ENCODE measurements around the gene BRD4. TPM values are rescaled to one million over a fixed set of nuclear protein-coding genes. Genes with fewer than 3 reads are reported as not detected.

The BRD4 gene
- polyA plus RNA-seq, 2 of the 4 experiments (the other 2 are of a cell fraction) = 8.3 to 22.5 TPM

DNA sequence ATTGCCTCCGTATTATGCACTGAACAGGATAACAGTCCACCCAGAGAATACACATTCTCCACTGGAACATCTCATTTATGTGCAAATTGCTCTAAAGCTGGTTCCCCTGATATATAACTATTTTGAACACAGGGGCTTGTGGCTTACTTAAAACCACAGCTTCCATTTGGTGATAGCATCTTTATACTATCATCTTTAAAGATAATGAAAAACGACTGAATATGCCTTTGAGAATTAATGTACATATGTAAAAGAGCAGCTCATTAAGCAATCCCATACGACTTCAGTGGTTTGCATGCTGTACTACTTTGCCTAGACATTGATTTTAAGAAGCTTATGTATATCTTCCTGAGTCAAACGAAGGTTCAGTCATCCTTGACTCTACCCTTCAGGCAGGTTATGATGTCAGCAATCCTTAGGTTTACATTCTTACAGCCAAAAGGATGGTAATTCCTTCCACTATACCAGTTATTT lies 40.8 kb downstream of the BRD4 start:
- ATAC-seq (no peak), FAIRE-seq (no peak), DNase-seq (ENCODE audit: low read depth in 1 of 2, low spot score in 1 of 2) (no peak)
- WGBS (ENCODE audit: missing lambda C conversion rate) = 57% methylated on average over 4 of the region's 4 CpGs
- peaks cover 74% of the 10 kb centered on the region for H3K4me1 ChIP-seq
- ChIA-PET POLR2A (no interaction called here), CTCF (interaction anchor here (0.5 to 1.0 kb wide), 2 partner anchors 19 to 70 kb away, joined by 3 to 4 read pairs; no protein-coding TSS in a partner anchor)
- H3K27ac ChIP-seq = peak overlapping the region in 1 of 2 experiments; percentile 49; a peak in 2 of 6 replicates
- TF ChIP-seq, protein P1, sequence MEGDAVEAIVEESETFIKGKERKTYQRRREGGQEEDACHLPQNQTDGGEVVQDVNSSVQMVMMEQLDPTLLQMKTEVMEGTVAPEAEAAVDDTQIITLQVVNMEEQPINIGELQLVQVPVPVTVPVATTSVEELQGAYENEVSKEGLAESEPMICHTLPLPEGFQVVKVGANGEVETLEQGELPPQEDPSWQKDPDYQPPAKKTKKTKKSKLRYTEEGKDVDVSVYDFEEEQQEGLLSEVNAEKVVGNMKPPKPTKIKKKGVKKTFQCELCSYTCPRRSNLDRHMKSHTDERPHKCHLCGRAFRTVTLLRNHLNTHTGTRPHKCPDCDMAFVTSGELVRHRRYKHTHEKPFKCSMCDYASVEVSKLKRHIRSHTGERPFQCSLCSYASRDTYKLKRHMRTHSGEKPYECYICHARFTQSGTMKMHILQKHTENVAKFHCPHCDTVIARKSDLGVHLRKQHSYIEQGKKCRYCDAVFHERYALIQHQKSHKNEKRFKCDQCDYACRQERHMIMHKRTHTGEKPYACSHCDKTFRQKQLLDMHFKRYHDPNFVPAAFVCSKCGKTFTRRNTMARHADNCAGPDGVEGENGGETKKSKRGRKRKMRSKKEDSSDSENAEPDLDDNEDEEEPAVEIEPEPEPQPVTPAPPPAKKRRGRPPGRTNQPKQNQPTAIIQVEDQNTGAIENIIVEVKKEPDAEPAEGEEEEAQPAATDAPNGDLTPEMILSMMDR (IDR thresholded peaks at IDR 0.05) = no peak
- TF ChIP-seq POLR2A (IDR thresholded peaks at IDR 0.05; ENCODE audit: low read length) = no peak
- TF ChIP-seq ZFP36 (IDR thresholded peaks at IDR 0.05; ENCODE audit: borderline replicate concordance, partially characterized antibody) = no peak
- no peak for TF ChIP-seq SMC3 (IDR thresholded peaks at IDR 0.05)
- no peak for TF ChIP-seq CBX2 (IDR thresholded peaks at IDR 0.05; ENCODE audit: borderline replicate concordance, low read depth)
- TF ChIP-seq KDM5A (IDR thresholded peaks at IDR 0.05) = no peak
- no peak for TF ChIP-seq RFX5 (IDR thresholded peaks at IDR 0.05)
- no peak for TF ChIP-seq NFE2L2 (conservative IDR thresholded peaks at IDR 0.05; ENCODE audit: low read length)
- TF ChIP-seq, protein P2, sequence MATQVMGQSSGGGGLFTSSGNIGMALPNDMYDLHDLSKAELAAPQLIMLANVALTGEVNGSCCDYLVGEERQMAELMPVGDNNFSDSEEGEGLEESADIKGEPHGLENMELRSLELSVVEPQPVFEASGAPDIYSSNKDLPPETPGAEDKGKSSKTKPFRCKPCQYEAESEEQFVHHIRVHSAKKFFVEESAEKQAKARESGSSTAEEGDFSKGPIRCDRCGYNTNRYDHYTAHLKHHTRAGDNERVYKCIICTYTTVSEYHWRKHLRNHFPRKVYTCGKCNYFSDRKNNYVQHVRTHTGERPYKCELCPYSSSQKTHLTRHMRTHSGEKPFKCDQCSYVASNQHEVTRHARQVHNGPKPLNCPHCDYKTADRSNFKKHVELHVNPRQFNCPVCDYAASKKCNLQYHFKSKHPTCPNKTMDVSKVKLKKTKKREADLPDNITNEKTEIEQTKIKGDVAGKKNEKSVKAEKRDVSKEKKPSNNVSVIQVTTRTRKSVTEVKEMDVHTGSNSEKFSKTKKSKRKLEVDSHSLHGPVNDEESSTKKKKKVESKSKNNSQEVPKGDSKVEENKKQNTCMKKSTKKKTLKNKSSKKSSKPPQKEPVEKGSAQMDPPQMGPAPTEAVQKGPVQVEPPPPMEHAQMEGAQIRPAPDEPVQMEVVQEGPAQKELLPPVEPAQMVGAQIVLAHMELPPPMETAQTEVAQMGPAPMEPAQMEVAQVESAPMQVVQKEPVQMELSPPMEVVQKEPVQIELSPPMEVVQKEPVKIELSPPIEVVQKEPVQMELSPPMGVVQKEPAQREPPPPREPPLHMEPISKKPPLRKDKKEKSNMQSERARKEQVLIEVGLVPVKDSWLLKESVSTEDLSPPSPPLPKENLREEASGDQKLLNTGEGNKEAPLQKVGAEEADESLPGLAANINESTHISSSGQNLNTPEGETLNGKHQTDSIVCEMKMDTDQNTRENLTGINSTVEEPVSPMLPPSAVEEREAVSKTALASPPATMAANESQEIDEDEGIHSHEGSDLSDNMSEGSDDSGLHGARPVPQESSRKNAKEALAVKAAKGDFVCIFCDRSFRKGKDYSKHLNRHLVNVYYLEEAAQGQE (IDR thresholded peaks at IDR 0.05) = no peak
- TF ChIP-seq CHD4 (IDR thresholded peaks at IDR 0.05; ENCODE audit: borderline replicate concordance) = no peak
- TF ChIP-seq, protein P3, sequence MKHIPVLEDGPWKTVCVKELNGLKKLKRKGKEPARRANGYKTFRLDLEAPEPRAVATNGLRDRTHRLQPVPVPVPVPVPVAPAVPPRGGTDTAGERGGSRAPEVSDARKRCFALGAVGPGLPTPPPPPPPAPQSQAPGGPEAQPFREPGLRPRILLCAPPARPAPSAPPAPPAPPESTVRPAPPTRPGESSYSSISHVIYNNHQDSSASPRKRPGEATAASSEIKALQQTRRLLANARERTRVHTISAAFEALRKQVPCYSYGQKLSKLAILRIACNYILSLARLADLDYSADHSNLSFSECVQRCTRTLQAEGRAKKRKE (CRISPR knock-in tag; IDR thresholded peaks at IDR 0.05; ENCODE audit: low read depth) = no peak
- TF ChIP-seq KDM1A (IDR thresholded peaks at IDR 0.05; ENCODE audit: low read depth) = no peak
- TF ChIP-seq, protein P4, sequence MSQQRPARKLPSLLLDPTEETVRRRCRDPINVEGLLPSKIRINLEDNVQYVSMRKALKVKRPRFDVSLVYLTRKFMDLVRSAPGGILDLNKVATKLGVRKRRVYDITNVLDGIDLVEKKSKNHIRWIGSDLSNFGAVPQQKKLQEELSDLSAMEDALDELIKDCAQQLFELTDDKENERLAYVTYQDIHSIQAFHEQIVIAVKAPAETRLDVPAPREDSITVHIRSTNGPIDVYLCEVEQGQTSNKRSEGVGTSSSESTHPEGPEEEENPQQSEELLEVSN (IDR thresholded peaks at IDR 0.05; ENCODE audit: borderline replicate concordance, low read depth) = no peak
- TF ChIP-seq PHF8 (IDR thresholded peaks at IDR 0.05; ENCODE audit: borderline replicate concordance, low read depth) = no peak
- no peak for TF ChIP-seq FOSL2 (IDR thresholded peaks at IDR 0.05)
- TF ChIP-seq FOSL2 (CRISPR knock-in tag; IDR thresholded peaks at IDR 0.05) = no peak
- no peak for TF ChIP-seq HOXB13 (CRISPR knock-in tag; IDR thresholded peaks at IDR 0.05; ENCODE audit: low read depth)
- no peak for TF ChIP-seq MAFK (IDR thresholded peaks at IDR 0.05; ENCODE audit: partially characterized antibody)
- TF ChIP-seq ESRRA (IDR thresholded peaks at IDR 0.05; ENCODE audit: borderline replicate concordance, low read length) = no peak
- TF ChIP-seq JUN (IDR thresholded peaks at IDR 0.05) = no peak
- no peak overlapping the region for H3K4me3 ChIP-seq
- H3K9me3 ChIP-seq = no peaks in the 10 kb centered on the region
- 0 out of 3 replicates have a peak overlapping the region, but pooled peaks have one; percentile 4 for H3K4me2 ChIP-seq

DNA sequence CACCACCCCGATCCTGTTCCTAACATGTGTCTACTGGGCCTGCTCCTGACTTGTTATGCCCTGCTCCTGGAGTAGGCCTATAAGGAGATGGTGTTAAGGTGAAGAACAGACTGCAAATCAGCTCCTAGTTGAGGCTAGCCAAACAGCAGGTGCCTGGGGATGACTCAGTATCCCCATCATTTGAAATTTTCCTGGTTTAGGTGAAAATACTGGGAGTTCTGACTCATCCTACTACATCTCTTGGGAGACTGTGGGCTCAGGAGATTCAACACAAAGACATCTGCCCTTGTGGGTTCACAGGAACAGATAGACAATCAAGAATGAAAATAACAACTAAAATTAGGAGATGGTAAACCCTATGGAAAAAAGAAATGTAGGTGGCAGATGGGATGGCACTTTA lies 41.2 kb downstream of the BRD4 start:
- 0 out of 3 replicates have a peak overlapping the region, but pooled peaks have one; percentile 4 for H3K4me2 ChIP-seq
- TF ChIP-seq GATA3 (IDR thresholded peaks at IDR 0.05; ENCODE audit: borderline replicate concordance) = no peak
- TF ChIP-seq CEBPB (IDR thresholded peaks at IDR 0.05) = no peak
- TF ChIP-seq, protein P5, sequence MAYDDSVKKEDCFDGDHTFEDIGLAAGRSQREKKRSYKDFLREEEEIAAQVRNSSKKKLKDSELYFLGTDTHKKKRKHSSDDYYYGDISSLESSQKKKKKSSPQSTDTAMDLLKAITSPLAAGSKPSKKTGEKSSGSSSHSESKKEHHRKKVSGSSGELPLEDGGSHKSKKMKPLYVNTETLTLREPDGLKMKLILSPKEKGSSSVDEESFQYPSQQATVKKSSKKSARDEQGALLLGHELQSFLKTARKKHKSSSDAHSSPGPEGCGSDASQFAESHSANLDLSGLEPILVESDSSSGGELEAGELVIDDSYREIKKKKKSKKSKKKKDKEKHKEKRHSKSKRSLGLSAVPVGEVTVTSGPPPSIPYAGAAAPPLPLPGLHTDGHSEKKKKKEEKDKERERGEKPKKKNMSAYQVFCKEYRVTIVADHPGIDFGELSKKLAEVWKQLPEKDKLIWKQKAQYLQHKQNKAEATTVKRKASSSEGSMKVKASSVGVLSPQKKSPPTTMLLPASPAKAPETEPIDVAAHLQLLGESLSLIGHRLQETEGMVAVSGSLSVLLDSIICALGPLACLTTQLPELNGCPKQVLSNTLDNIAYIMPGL (CRISPR knock-in tag; IDR thresholded peaks at IDR 0.05; ENCODE audit: borderline replicate concordance) = no peak
- TF ChIP-seq RAD21 (conservative IDR thresholded peaks at IDR 0.05 in 1 of 2, IDR thresholded peaks at IDR 0.05 in 1 of 2) = no peak
- no peak for TF ChIP-seq ZNF302 (CRISPR knock-in tag; IDR thresholded peaks at IDR 0.05)
- TF ChIP-seq, protein P4 (IDR thresholded peaks at IDR 0.05; ENCODE audit: borderline replicate concordance, low read depth) = no peak
- no peak for TF ChIP-seq CBX8 (IDR thresholded peaks at IDR 0.05)
- TF ChIP-seq PHF8 (IDR thresholded peaks at IDR 0.05; ENCODE audit: borderline replicate concordance, low read depth) = no peak
- no peak for TF ChIP-seq ZSCAN20 (CRISPR knock-in tag; IDR thresholded peaks at IDR 0.05)
- no peak for TF ChIP-seq RNF2 (IDR thresholded peaks at IDR 0.05; ENCODE audit: borderline replicate concordance, low read depth)
- no peak for TF ChIP-seq CBX2 (IDR thresholded peaks at IDR 0.05; ENCODE audit: borderline replicate concordance, low read depth)
- no peak for TF ChIP-seq FOSB (CRISPR knock-in tag; IDR thresholded peaks at IDR 0.05)

More for the DNA sequence above, 41.2 kb downstream of the BRD4 start:
- POLR2A ChIA-PET = no interaction called here
- ATAC-seq = no peak
- WGBS (ENCODE audit: missing lambda C conversion rate) = 100% methylated on average over 1 of the region's 1 CpG
- FAIRE-seq = no peak
- CTCF ChIA-PET = interaction anchor here (1.0 kb wide), 1 partner anchor 19 kb away, joined by 3 read pairs; no protein-coding TSS in a partner anchor
- H3K27ac ChIP-seq = peak overlapping the region in 1 of 2 experiments; percentile 49; a peak in 2 of 6 replicates
- H3K4me1 ChIP-seq = peaks cover 74% of the 10 kb centered on the region
- no peak for DNase-seq (ENCODE audit: low read depth in 1 of 2, low spot score in 1 of 2)
- H3K9me3 ChIP-seq = no peaks in the 10 kb centered on the region
- no peak overlapping the region for H3K4me3 ChIP-seq

Measured in A549 (cell line).